Endothelial cell of umbilical vein (primary cell): ENCODE data around the gene PRPF8.

Source experiments
- CTCF ChIP-seq, 2 donors: IDR thresholded peaks; 1 replicate in 1 of 2; 2 replicates in 1 of 2; pipeline ENCODE4 v1.5.1; 2011; ENCODE audit warnings: low read length in 2 of 2, mild to moderate bottlenecking in 2 of 2, moderate library complexity in 2 of 2, control low read depth in 1 of 2, inconsistent platforms in 1 of 2, low read depth in 1 of 2; ENCODE audit not compliant: insufficient read depth in 1 of 2; ENCODE audit errors: extremely low read depth in 1 of 2
- EZH2 ChIP-seq: IDR thresholded peaks from 2 replicates; pipeline ENCODE4 v1.6.1; 2012; ENCODE audit warnings: borderline replicate concordance, low read depth, mild to moderate bottlenecking, moderate library complexity, low read length, inconsistent platforms; ENCODE audit not compliant: severe bottlenecking
- FOS ChIP-seq: IDR thresholded peaks from 2 replicates; pipeline ENCODE4 v1.6.1; 2011; ENCODE audit warnings: mild to moderate bottlenecking, low read length, moderate library complexity, borderline replicate concordance; ENCODE audit not compliant: insufficient read depth
- JUN ChIP-seq: IDR thresholded peaks from 2 replicates; pipeline ENCODE4 v1.6.1; 2011; ENCODE audit warnings: borderline replicate concordance, low read depth; ENCODE audit not compliant: insufficient read length, insufficient read depth
- MAX ChIP-seq: IDR thresholded peaks from 2 replicates; pipeline ENCODE4 v1.6.1; 2011; ENCODE audit not compliant: insufficient read depth, insufficient read length
- MYC ChIP-seq: IDR thresholded peaks from one replicate; pipeline ENCODE4 v1.6.1; 2011; ENCODE audit warnings: mild to moderate bottlenecking, low read depth, low read length
- POLR2A ChIP-seq: IDR thresholded peaks from 2 replicates; pipeline ENCODE4 v1.6.1; 2012; ENCODE audit warnings: low read depth, mild to moderate bottlenecking, control low read depth, low read length
- POLR2AphosphoS5 ChIP-seq: IDR thresholded peaks from 2 replicates; pipeline ENCODE4 v1.6.1; 2012; ENCODE audit warnings: low read depth, mild to moderate bottlenecking, control low read depth, low read length, moderate library complexity; ENCODE audit not compliant: insufficient read depth

GRCh38 chr17:1732241-1732832 is 47.7 kb upstream of the PRPF8 start:
- TF ChIP-seq POLR2A = no peak
- TF ChIP-seq FOS = no peak
- no peak for TF ChIP-seq CTCF (IDR thresholded peaks at IDR 0.05; ENCODE audit: extremely low read depth in 1 of 2, insufficient read depth in 1 of 2, low read depth in 1 of 2, low read length in 2 of 2)
- TF ChIP-seq MAX = no peak
- TF ChIP-seq EZH2 = no peak
- TF ChIP-seq POLR2AphosphoS5 = no peak
- TF ChIP-seq JUN = no peak
- no peak for TF ChIP-seq MYC
